HG03135 (cell line): Measurements from ENCODE around the gene MMEL1.
"Not testable (repeated sequence)": the region's sequence is repeated elsewhere in the genome, so short reads cannot be mapped to it uniquely, and the experiment has no call there.

Experiments
- ATAC-seq: cut with Tn5 transposase; IDR thresholded peaks from one replicate; pipeline ENCODE4 v1.9.1; 2021; ENCODE audit warnings: mild to moderate bottlenecking, moderate library complexity; ENCODE audit not compliant: unreplicated experiment

Gene MMEL1

GRCh38 chr1:2558861-2559260 lies 74.0 kb downstream of the MMEL1 start:
- no peak for ATAC-seq

DNA sequence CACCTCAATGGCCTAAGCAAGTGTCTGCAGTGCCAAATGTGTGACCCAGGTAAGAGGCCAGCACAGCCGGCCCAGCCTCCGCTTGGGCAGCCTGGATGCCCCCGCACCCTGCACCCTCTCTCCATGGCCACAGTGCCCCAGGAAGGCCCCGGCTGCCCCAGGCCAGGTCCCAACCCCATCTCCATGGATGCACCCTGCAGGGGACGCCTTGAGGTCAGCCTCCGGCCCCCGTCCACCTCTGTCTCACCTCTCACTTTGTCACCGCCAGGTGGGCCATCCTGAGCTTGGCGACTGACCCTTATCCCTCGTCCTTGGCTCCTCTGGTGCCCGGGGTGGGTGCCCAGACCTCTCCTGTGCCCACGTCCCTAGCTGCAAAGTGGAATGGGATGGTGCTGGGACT lies 74.4 kb downstream of the MMEL1 start:
- ATAC-seq: no peak

- no peak for ATAC-seq
Measured at GRCh38 chr1:2557482-2558400, 75.1 kb downstream of the MMEL1 start.

GRCh38 chr1:2556678-2557481 lies 75.9 kb downstream of the MMEL1 start:
- ATAC-seq: peak; percentile 16

DNA sequence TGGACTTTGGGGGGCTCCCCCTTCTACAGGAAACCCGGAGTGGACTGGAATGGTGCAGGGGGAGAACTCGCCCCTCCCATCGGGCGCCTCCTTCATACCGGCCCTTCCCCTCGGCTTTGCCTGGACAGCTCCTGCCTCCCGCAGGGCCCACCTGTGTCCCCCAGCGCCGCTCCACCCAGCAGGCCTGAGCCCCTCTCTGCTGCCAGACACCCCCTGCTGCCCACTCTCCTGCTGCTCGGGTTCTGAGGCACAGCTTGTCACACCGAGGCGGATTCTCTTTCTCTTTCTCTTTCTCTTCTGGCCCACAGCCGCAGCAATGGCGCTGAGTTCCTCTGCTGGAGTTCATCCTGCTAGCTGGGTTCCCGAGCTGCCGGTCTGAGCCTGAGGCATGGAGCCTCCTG lies 76.5 kb downstream of the MMEL1 start, which contains the start of gene TNFRSF14:
Gene TNFRSF14, plus strand, starts transcription at position 95 of the 401 bp plus-strand sequence. Its CDS starts 294 bp downstream, at position 389.
- ATAC-seq: peak; percentile 45

- ATAC-seq: peak; percentile 31
Measured at GRCh38 chr1:2555634-2556276, 77.1 kb downstream of the MMEL1 start.

- ATAC-seq: no peak
Measured at GRCh38 chr1:2554621-2555387, 78.0 kb downstream of the MMEL1 start.

DNA sequence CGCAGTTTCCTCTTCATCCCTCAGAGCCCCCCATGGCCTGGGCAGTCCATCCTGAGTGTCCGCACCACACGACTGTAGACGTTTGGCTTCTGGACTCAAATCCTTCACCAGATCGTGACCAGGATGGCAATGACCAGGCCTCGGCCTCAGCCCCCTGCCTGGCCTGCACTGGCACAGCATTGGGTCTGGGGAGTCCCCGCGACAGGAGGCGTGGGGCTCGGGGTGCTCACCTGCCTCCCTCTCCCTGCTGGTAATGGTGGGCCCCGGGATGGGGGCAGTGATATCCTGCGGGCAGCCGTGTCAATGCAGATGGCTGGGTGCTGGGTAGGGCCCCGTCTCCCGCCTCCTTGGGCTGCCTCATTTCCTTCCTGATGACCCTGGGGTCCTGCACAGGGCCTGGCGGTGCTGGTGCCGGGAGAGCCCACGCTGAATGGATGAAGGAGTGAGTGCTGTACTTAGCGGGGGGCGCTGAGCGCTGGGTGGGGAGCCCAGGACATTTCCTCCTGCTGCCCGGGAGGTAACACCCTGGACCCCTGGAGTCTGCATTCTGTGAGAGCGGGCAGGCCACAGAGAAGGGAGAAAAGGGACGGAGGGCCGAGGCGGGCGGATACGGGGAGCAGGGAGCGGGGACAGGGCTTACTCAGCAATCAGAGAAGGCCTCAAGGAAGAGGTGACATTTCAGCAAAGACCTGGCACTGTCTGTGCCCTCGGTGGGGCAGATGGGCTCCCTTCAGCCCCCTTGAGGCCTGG lies 78.8 kb downstream of the MMEL1 start:
- ATAC-seq: no peak

GRCh38 chr1:2553076-2553475 lies 79.7 kb downstream of the MMEL1 start:
- not testable (repeated sequence) for ATAC-seq

GRCh38 chr1:2552189-2552588 lies 80.6 kb downstream of the MMEL1 start:
- no peak for ATAC-seq

- ATAC-seq: not testable (repeated sequence)
Measured at GRCh38 chr1:2551544-2551943, 81.3 kb downstream of the MMEL1 start.

- ATAC-seq: not testable (repeated sequence)
Measured at GRCh38 chr1:2550309-2550861, 82.4 kb downstream of the MMEL1 start.

DNA sequence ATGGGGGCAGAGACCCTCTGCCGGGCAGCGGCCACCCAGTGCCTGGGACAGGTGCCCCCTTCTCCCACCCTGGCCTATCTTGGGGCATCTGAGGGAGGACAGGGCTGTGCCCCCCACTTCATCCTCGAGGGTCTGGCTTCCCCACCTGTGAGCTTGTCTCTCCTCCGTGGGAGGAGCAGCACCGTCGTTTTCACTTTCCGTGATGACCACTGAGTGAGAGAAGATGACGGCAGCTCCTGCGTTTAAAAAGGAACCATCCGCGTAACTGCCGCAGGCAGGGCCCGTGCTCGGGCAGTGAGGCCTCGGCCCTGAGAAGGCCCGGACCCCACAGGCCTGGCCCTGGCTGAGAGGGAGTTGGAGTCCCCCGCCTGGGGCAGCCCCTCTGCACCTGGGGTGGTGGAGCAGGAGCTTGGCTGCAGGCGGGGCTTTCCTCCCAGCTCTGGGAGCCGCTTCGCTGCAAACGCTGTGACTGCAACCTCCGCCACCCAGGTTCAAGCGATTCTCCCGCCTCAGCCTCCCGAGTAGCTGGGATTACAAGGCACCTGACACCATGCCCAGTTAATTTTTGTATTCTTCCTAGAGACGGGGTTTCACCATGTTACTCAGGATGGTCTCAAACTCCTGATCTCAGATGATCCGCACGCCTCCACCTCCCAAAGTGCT lies 83.3 kb downstream of the MMEL1 start:
- not testable (repeated sequence) for ATAC-seq

GRCh38 chr1:2548068-2548589 lies 84.7 kb downstream of the MMEL1 start:
- no peak for ATAC-seq

- peak; percentile 0 for ATAC-seq
Measured at GRCh38 chr1:2547210-2548067, 85.4 kb downstream of the MMEL1 start.

DNA sequence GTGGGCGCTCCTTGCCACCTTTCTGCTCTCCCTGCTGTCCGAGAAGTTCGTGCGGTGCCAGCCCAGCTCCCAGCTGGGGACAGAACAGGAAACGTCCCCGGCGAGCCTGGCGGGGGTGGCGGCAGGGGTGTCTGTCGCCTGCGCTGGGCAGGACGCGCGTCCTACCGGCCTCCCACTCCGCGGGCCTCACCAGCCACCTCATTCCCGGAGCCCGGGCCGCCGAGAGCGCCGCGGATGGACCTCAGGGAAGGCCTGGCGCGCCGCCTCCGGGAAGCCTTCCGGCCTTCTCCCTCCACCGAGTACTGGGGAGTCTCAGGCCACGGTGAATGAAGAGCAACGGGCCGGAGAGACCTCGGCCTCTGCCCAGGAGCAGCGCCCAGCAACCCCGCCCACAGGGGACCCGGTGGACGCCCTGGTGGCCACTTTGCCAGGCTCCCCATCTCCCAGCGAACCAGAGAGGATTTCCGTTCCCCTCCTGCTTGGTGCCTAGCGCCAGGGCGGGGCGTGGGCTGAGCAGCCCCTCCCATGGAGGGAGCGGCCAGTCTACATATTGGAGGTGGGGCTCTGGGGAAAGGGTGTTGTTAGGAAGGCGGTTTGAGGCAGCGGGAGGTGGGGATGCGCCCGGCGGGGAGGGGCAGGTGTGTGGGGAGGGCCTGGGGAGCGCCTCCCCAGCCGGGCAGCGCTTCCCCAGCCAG lies 86.2 kb downstream of the MMEL1 start:
- ATAC-seq: peak; percentile 36
